ENCODE data around the gene RAD51B. TPM values are rescaled to one million over a fixed set of nuclear protein-coding genes. Genes with fewer than 3 reads are reported as not detected.

RAD51B gene
- total RNA-seq, 3 donors from 2014 or later = 10.6 to 77.6 (median 33.8) TPM

GRCh38 chr14:68464711-68465110 is 645.1 kb downstream of the RAD51B start:
- Histone ChIP-seq H3K36me3 (no peaks in the 10 kb centered on the region), H3K27me3 (no peaks in the 10 kb centered on the region), H3K4me3 (no peak overlapping the region), H3K4me1 (peaks cover 0 to 10% of the 10 kb centered on the region in 2 donors), H3K9me3 (no peaks in the 10 kb centered on the region), H3K27ac (no peak overlapping the region)
- TF ChIP-seq CTCF (IDR thresholded peaks at IDR 0.05) = no peak
- no peak for TF ChIP-seq POLR2AphosphoS5 (IDR thresholded peaks at IDR 0.05)
- TF ChIP-seq POLR2A (IDR thresholded peaks at IDR 0.05) = no peak
- intact Hi-C loops (cut with DNase I; ENCODE audit: low total_unique reads) = no loop called here
- DNase-seq (ENCODE audit: low spot score in 2 of 2) = no peak

- Histone ChIP-seq H3K4me3 (peak overlapping the region in 1 of 3 donors; percentile 30), H3K27me3 (no peaks in the 10 kb centered on the region), H3K4me1 (peaks cover 0 to 4% of the 10 kb centered on the region in 2 donors), H3K9me3 (no peaks in the 10 kb centered on the region), H3K36me3 (no peaks in the 10 kb centered on the region), H3K27ac (peak overlapping the region; percentile 71 to 78)
- intact Hi-C loops (cut with DNase I; ENCODE audit: low total_unique reads) = no loop called here
- DNase-seq (ENCODE audit: low spot score in 2 of 2) = no peak
- no peak for TF ChIP-seq CTCF (IDR thresholded peaks at IDR 0.05)
- peak; percentile 40 to 47 (median 46) for TF ChIP-seq POLR2AphosphoS5 (IDR thresholded peaks at IDR 0.05)
Observed at GRCh38 chr14:68466491-68466977, 647.0 kb downstream of the RAD51B start.

GRCh38 chr14:68467425-68467824 is 647.8 kb downstream of the RAD51B start:
- Histone ChIP-seq H3K36me3 (no peaks in the 10 kb centered on the region), H3K27me3 (no peaks in the 10 kb centered on the region), H3K4me3 (no peak overlapping the region), H3K27ac (peak overlapping the region; percentile 44 to 71), H3K4me1 (peaks cover 0 to 7% of the 10 kb centered on the region in 2 donors), H3K9me3 (no peaks in the 10 kb centered on the region)
- no peak for TF ChIP-seq CTCF (IDR thresholded peaks at IDR 0.05)
- TF ChIP-seq POLR2AphosphoS5 (IDR thresholded peaks at IDR 0.05) = no peak
- TF ChIP-seq POLR2A (IDR thresholded peaks at IDR 0.05) = no peak
- no peak for DNase-seq (ENCODE audit: low spot score in 2 of 2)
- intact Hi-C loops (cut with DNase I; ENCODE audit: low total_unique reads) = no loop called here

GRCh38 chr14:68468437-68469207 is 649.0 kb downstream of the RAD51B start:
- TF ChIP-seq POLR2A (IDR thresholded peaks at IDR 0.05) (no peak), CTCF (IDR thresholded peaks at IDR 0.05) (no peak), POLR2AphosphoS5 (IDR thresholded peaks at IDR 0.05) (no peak)
- Histone ChIP-seq H3K27me3 (no peaks in the 10 kb centered on the region), H3K4me1 (peaks cover 0 to 12% of the 10 kb centered on the region in 2 donors), H3K4me3 (no peak overlapping the region), H3K36me3 (no peaks in the 10 kb centered on the region), H3K9me3 (no peaks in the 10 kb centered on the region), H3K27ac (peak overlapping the region; percentile 6 to 41)
- intact Hi-C loops (cut with DNase I; ENCODE audit: low total_unique reads) = no loop called here
- no peak for DNase-seq (ENCODE audit: low spot score in 2 of 2)

GRCh38 chr14:68469208-68469713 is 649.7 kb downstream of the RAD51B start:
- H3K27me3 ChIP-seq = no peaks in the 10 kb centered on the region
- peak overlapping the region; percentile 6 to 41 for H3K27ac ChIP-seq
- TF ChIP-seq CTCF (IDR thresholded peaks at IDR 0.05) (no peak), POLR2AphosphoS5 (IDR thresholded peaks at IDR 0.05) (no peak), POLR2A (IDR thresholded peaks at IDR 0.05) (no peak)
- H3K36me3 ChIP-seq = no peaks in the 10 kb centered on the region
- no peaks in the 10 kb centered on the region for H3K9me3 ChIP-seq
- no peak for DNase-seq (ENCODE audit: low spot score in 2 of 2)
- peaks cover 0 to 12% of the 10 kb centered on the region in 2 donors for H3K4me1 ChIP-seq
- no peak overlapping the region for H3K4me3 ChIP-seq
- intact Hi-C loops (cut with DNase I; ENCODE audit: low total_unique reads) = no loop called here
